K562 (cell line): Measurements from ENCODE around the gene SHFL.

Experiments
- HLTF ChIP-seq: fragments of 450-650 bp; IDR thresholded peaks from 2 replicates; pipeline ENCODE4 v1.6.1; 2016
- MTF1 ChIP-seq: fragments of 250-450 bp; sonication (Bioruptor Pico); IDR thresholded peaks from 2 replicates; pipeline ENCODE4 v1.9.0; 2021; ENCODE audit warnings: moderate library complexity, mild to moderate bottlenecking, inconsistent platforms, borderline replicate concordance
- POLR2A ChIP-seq: fragments of 450-650 bp; conservative IDR thresholded peaks from 2 replicates; pipeline ENCODE4 v1.6.1; 2016
- SIN3B ChIP-seq: fragments of 450-650 bp; IDR thresholded peaks from 2 replicates; pipeline ENCODE4 v1.6.1; 2017; ENCODE audit warnings: low read depth, mild to moderate bottlenecking, moderate library complexity
- TEAD4 ChIP-seq, 2 experiments: sonication (generic) in 1 of 2; formaldehyde crosslinking in 1 of 2; IDR thresholded peaks; 2 replicates each; pipeline versions ENCODE4 v1.6.1 to v1.8.0; 2012 to 2022; ENCODE audit warnings: borderline replicate concordance in 1 of 2, inconsistent platforms in 1 of 2, low read length in 1 of 2, mild to moderate bottlenecking in 1 of 2, missing genetic modification reagents in 1 of 2
- TRIM24 ChIP-seq, 2 experiments: fragments of 450-650 bp; IDR thresholded peaks; 2 replicates each; pipeline ENCODE4 v1.6.1; 2016
- ZNF133 ChIP-seq: fragments of 250-450 bp; sonication (Bioruptor Pico); IDR thresholded peaks from 2 replicates; pipeline ENCODE4 v1.4.0; 2020; ENCODE audit warnings: mild to moderate bottlenecking
- TF ChIP-seq, protein P1 (sequence below): fragments of 250-450 bp; sonication (Bioruptor Pico); IDR thresholded peaks from 2 replicates; pipeline ENCODE4 v1.5.0; 2020; ENCODE audit warnings: mild to moderate bottlenecking, borderline replicate concordance

- TF ChIP-seq POLR2A (no peak), SIN3B (no peak), TRIM24 (IDR thresholded peaks at IDR 0.05) (no peak), ZNF133 (CRISPR knock-in tag) (no peak), MTF1 (no peak), HLTF (no peak), TEAD4 (IDR thresholded peaks at IDR 0.05; ENCODE audit: low read length) (no peak), TEAD4 (CRISPR knock-in tag; IDR thresholded peaks at IDR 0.05; ENCODE audit: borderline replicate concordance) (no peak)
- TF ChIP-seq, protein P1, sequence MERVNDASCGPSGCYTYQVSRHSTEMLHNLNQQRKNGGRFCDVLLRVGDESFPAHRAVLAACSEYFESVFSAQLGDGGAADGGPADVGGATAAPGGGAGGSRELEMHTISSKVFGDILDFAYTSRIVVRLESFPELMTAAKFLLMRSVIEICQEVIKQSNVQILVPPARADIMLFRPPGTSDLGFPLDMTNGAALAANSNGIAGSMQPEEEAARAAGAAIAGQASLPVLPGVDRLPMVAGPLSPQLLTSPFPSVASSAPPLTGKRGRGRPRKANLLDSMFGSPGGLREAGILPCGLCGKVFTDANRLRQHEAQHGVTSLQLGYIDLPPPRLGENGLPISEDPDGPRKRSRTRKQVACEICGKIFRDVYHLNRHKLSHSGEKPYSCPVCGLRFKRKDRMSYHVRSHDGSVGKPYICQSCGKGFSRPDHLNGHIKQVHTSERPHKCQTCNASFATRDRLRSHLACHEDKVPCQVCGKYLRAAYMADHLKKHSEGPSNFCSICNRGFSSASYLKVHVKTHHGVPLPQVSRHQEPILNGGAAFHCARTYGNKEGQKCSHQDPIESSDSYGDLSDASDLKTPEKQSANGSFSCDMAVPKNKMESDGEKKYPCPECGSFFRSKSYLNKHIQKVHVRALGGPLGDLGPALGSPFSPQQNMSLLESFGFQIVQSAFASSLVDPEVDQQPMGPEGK (CRISPR knock-in tag) = no peak
Observed at GRCh38 chr19:10105509-10106099, 19.5 kb downstream of the SHFL start.
